Aorta (tissue), 5 donors: Measurements from ENCODE around the gene DCAF8. TPM values are rescaled to one million over a fixed set of nuclear protein-coding genes. Genes with fewer than 3 reads are reported as not detected.

Experiments used
- ATAC-seq: fragments of 200-7000 bp; cut with Tn5 transposase; one replicate; pipeline ENCODE4 v1.9.1; 2022; ENCODE audit warnings: moderate library complexity; ENCODE audit not compliant: low FRiP score
- DNase-seq, 2 donors: peaks; one replicate each; pipeline ENCODE4 v3.0.0-alpha.2; 2020
- H3K27ac ChIP-seq, 2 donors: one replicate each; pipeline ENCODE4 v1.5.1; 2013; ENCODE audit warnings: low read length in 2 of 2, mild to moderate bottlenecking in 2 of 2, moderate library complexity in 2 of 2, control low read depth in 1 of 2, inconsistent platforms in 1 of 2, low read depth in 1 of 2
- H3K27me3 ChIP-seq, 2 donors: one replicate each; pipeline ENCODE4 v1.6.1; 2013; ENCODE audit warnings: control low read depth in 1 of 2, low read length in 1 of 2, mild to moderate bottlenecking in 1 of 2, moderate library complexity in 1 of 2; ENCODE audit not compliant: insufficient read depth in 2 of 2, control insufficient read depth in 1 of 2
- H3K36me3 ChIP-seq, 2 donors: one replicate each; pipeline ENCODE4 v1.6.1; 2013; ENCODE audit warnings: control low read depth in 1 of 2, low read length in 1 of 2, mild to moderate bottlenecking in 1 of 2; ENCODE audit not compliant: insufficient read depth in 2 of 2, control insufficient read depth in 1 of 2
- H3K4me1 ChIP-seq, 2 donors: one replicate each; pipeline ENCODE4 v1.6.1; 2013; ENCODE audit warnings: low read length in 2 of 2, control low read depth in 1 of 2, mild to moderate bottlenecking in 1 of 2, moderate library complexity in 1 of 2; ENCODE audit not compliant: insufficient read depth in 2 of 2, control insufficient read depth in 1 of 2
- H3K4me3 ChIP-seq, 2 donors: one replicate each; pipeline ENCODE4 v1.5.1; 2013; ENCODE audit warnings: low read length in 2 of 2, control low read depth in 1 of 2, mild to moderate bottlenecking in 1 of 2
- H3K9me3 ChIP-seq: one replicate; pipeline ENCODE4 v1.6.1; 2013; ENCODE audit warnings: mild to moderate bottlenecking, low read length; ENCODE audit not compliant: control insufficient read depth
- WGBS, 2 donors: extraction: QIAGEN DNeasy Blood & Tissue Kit; methylation state at CpG; one replicate each; pipeline ENCODE4 v1.1.7; 2013; 5-methylcytosine and 5-hydroxymethylcytosine counted together
- intact Hi-C, 2 donors: fragments of 100-400 bp; cut with DNase I; formaldehyde crosslinking; loops; one replicate each; pipeline versions ENCODE4 v1.14.2 to v1.15.0; 2022
- polyA plus RNA-seq, 2 donors: library from polyadenylated mRNA; stranded (reverse); fragments of 200-250 nt; gene quantifications; one replicate each; pipeline ENCODE4 v1.2.3, GENCODE V29; 2013
- total RNA-seq, 2 donors: library from RNA; stranded (reverse); fragmentation: NEBNext Ultra II Directional; extraction: Animal tissue kit (Norgen Biotek cat#: 25700); gene quantifications; one replicate each; pipeline ENCODE4 v1.2.1, GENCODE V29; 2021
- donor health status: healthy with polysubstance abuse.
- donor health status: Bipolar disorder and iron deficiency.
- donor health status: DM: no; HTN: no; CAD: no.
- donor health status: DM: no; HTN: no; CAD: no.
- donor health status: DM: yes; HTN: yes; CAD: no.

DCAF8 gene
- total and polyA plus RNA-seq, 4 donors = 39.2 to 152 (median 131) TPM

DNA sequence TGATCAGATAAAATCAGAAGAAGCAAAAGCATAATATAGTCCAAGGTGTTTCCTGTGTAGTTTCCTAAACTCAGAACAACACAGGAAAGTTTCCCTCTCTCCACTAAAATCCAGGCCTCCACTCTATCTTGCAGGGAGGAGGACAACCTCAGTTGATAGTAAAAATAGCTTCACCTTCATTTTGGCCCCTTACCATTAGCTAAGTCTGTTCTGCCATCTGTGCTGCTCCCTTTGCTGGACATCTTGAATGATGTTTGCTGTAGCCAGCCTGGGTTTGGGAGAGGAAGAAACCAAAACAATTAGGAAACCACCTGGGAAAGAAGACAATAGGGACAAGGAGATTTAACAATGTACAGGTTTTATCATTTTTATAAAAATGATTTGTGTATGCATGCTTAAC, 18.6 kb downstream of the DCAF8 start:
- intact Hi-C loops = no loop called here
- ATAC-seq = no peak
- no peak for DNase-seq
- Histone ChIP-seq H3K36me3 (peaks cover under 1 to 2% of the 10 kb centered on the region in 2 donors), H3K9me3 (no peaks in the 10 kb centered on the region), H3K4me1 (peaks cover 0 to 3% of the 10 kb centered on the region in 2 donors), H3K27me3 (no peaks in the 10 kb centered on the region), H3K4me3 (no peak overlapping the region), H3K27ac (peak overlapping the region in 1 of 2 donors; percentile 42)

DNA sequence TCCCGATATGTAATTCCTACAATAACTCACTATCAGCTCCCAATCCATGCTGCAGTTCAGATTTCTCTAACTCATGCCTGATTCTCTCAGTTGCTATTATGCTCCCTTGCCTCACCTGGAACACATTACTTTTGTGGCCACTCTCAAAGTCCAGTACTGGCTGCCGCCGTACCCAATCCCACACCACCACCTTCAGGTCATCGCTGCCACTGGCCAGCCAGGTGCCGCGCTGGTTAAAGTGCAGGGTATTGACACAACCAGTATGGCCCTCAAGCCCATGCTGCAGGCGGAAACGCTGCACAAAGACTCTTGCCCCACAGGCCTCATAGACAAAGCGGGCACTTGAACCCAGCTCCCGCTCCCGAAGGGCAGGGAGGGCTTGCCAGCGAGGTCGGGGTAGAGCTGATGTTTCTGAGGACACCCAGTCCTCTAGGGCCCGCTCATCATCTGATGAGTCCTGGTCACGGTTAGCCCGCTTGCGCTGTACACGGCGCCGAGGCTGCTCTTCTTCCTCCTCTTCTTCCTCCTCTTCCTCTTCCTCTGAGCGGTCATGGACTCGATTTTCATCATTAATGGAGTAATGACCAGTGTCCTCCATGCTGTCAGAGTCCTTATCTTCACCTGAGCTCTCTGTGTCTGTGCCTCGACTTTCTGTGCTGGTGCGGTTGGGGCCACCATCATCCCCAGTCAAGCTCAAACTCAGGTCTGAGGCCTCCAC, 22.6 kb downstream of the DCAF8 start:
- ATAC-seq (no peak), DNase-seq (no peak)
- intact Hi-C loops = no loop called here
- Histone ChIP-seq H3K27me3 (no peaks in the 10 kb centered on the region), H3K4me1 (no peaks in the 10 kb centered on the region), H3K9me3 (no peaks in the 10 kb centered on the region), H3K4me3 (no peak overlapping the region), H3K36me3 (peaks cover 3 to 9% of the 10 kb centered on the region in 2 donors), H3K27ac (no peak overlapping the region)
- 94 to 95% methylated on average over 24 of the region's 24 CpGs for WGBS, 2 donors

DNA sequence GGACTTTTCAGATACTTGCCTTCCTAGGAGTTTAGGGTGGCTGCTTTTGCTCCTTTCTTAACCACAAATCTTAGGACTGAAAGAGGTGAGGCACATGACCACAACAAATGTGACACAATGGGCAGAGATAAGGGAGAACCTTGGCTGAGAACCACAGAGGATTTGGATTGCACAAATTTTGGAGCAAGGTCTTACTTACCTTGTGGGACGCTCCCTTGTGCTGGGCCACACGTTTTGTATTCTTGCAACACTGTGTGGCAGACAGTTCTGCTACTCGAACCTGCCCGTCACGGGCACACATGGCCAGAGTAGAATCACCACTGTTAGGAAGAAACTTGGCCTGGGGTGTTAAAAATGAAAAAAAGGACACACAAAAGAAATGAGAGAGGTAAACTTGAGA, 23.9 kb downstream of the DCAF8 start:
- Histone ChIP-seq H3K27ac (no peak overlapping the region), H3K4me1 (no peaks in the 10 kb centered on the region), H3K27me3 (no peaks in the 10 kb centered on the region), H3K9me3 (no peaks in the 10 kb centered on the region), H3K36me3 (peaks cover 3 to 9% of the 10 kb centered on the region in 2 donors), H3K4me3 (no peak overlapping the region)
- ATAC-seq (no peak), DNase-seq (no peak)
- 84 to 88% methylated on average over 5 of the region's 5 CpGs for WGBS, 2 donors
- intact Hi-C loops = no loop called here

DNA sequence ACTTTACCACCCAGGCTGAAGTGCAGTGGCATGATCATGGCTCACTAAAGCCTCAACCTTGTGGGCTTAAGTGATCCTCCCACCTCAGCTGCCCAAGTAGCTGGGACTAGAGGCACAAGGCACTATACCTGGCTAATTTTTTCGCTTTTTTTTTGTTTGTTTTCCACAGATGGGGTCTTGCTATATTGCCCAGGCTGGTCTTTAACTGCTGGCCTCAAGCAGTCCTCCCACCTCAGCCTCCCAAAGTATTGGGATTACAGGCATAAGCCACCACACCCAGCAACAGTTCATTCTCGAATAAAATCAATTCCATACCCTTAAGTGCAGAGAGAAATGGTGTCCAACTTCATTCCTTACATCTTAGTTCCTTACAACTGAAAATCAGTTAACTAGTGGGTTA, 24.8 kb downstream of the DCAF8 start:
- Histone ChIP-seq H3K27ac (no peak overlapping the region), H3K36me3 (peaks cover 3 to 9% of the 10 kb centered on the region in 2 donors), H3K4me3 (no peak overlapping the region), H3K9me3 (no peaks in the 10 kb centered on the region), H3K4me1 (no peaks in the 10 kb centered on the region), H3K27me3 (no peaks in the 10 kb centered on the region)
- DNase-seq (no peak), ATAC-seq (no peak)
- 94 to 96% methylated on average over 2 of the region's 2 CpGs for WGBS, 2 donors
- intact Hi-C loops = no loop called here

DNA sequence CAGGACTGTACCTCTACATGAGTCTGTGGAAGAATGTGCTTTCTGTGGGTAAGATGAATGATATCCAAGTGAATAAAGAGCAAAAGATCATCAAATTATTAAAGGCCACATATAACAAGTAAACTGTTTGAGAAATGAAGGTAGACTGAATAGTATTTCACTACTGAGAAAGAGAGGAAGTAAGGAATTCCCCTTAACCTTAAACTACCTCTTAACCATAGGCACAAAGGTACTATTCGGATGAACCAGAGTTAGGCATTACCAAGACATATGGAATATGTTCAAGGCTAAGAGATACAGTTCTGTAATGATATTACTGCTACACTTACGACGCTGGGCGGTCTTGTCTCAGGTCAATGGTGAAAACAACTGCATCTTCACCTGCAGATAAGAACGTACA, 25.5 kb downstream of the DCAF8 start:
- H3K4me1 ChIP-seq = no peaks in the 10 kb centered on the region
- no peaks in the 10 kb centered on the region for H3K27me3 ChIP-seq
- H3K4me3 ChIP-seq = no peak overlapping the region
- 85 to 86% methylated on average over 5 of the region's 5 CpGs for WGBS, 2 donors
- no peak for ATAC-seq
- peaks cover 3 to 9% of the 10 kb centered on the region in 2 donors for H3K36me3 ChIP-seq
- DNase-seq = no peak
- intact Hi-C loops = no loop called here
- H3K9me3 ChIP-seq = no peaks in the 10 kb centered on the region
- no peak overlapping the region for H3K27ac ChIP-seq

DNA sequence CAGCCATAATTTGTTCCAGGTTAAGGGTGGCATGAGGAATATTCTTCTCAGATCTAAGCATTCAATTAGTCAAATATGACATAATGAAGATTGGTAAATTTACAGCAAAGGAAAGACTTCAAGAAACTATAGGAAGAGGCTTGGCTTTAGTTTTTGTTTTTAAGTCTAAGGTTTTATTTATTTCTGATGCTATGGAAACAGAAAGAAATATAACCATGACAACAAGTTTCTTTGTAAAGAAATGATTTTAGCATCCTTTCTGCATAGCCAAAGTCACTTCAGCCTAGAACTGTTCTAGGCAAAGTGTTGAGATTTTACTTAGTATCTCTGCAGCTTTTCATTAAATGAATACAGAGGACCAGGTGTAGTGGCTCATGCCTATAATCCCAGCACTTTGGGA, 29.4 kb downstream of the DCAF8 start:
- no peak overlapping the region for H3K27ac ChIP-seq
- intact Hi-C loops = no loop called here
- H3K9me3 ChIP-seq = no peaks in the 10 kb centered on the region
- H3K36me3 ChIP-seq = peaks cover 0 to 1% of the 10 kb centered on the region in 2 donors
- no peaks in the 10 kb centered on the region for H3K4me1 ChIP-seq
- H3K27me3 ChIP-seq = no peaks in the 10 kb centered on the region
- H3K4me3 ChIP-seq = no peak overlapping the region
- ATAC-seq (no peak), DNase-seq (no peak)

DNA sequence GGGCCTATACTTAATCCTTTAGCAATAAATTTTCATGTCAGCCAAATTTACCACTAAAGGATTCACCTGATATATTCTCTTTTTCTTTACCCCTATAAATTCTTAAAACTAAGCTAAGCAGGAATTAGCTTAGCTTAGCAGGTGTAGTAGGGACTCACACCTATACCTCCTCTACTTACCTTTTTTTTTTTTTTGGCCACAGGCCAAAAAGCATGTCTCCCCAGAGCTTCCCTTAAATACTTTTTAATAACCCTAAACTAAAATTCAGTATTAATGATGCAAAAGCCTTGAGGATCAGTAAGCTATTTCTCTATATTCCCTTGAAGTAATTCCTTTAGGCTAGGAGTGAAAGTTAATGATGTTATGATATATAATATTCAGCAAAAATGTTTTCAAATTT, 33.9 kb downstream of the DCAF8 start:
- ATAC-seq = no peak
- intact Hi-C loops = no loop called here
- no peak overlapping the region for H3K27ac ChIP-seq
- no peaks in the 10 kb centered on the region for H3K27me3 ChIP-seq
- H3K4me1 ChIP-seq = no peaks in the 10 kb centered on the region
- no peak for DNase-seq
- H3K9me3 ChIP-seq = no peaks in the 10 kb centered on the region
- no peak overlapping the region for H3K4me3 ChIP-seq
- H3K36me3 ChIP-seq = peaks cover 3 to 8% of the 10 kb centered on the region in 2 donors

DNA sequence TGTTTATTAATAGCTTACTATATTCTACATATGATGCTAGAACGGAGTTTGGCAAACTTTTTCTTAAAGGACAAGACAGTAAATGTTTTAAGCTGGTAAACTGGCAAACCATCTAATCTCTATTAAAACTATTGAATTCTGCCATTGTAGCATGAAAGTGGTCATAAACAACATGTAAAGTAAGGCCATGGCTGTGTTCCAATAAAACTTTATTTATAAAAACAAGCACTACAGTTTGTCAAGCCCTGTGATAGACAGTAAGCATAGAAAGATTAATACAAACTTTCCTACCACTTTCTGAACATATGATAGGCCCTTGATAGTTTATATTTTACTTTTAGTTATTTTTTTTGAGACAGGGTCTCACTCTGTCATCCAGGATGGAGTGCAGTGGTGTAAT, 34.8 kb downstream of the DCAF8 start:
- DNase-seq (no peak), ATAC-seq (no peak)
- H3K27me3 ChIP-seq = no peaks in the 10 kb centered on the region
- intact Hi-C loops = no loop called here
- no peak overlapping the region for H3K27ac ChIP-seq
- no peaks in the 10 kb centered on the region for H3K4me1 ChIP-seq
- H3K9me3 ChIP-seq = no peaks in the 10 kb centered on the region
- no peak overlapping the region for H3K4me3 ChIP-seq
- peaks cover 3 to 12% of the 10 kb centered on the region in 2 donors for H3K36me3 ChIP-seq
- 91 to 93% methylated on average over 1 of the region's 1 CpG for WGBS, 2 donors

DNA sequence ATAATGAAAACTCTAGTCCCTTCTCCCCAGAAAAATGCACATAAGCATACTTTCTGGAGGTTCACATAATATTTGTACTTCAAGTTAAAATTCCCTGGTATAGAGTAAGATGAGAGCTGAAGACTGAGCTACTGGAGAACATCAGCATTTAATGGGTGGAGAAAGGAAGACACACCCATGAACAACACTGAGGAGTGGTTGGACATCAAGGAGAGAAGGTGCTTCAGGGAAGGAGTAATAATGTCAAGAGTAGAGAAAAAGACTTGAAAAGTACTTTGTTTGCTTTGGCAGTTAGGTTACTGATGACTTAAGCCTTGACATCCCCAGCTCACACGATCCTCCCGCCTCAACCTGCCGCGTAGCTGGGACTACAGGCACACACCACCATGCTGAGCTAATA, 35.3 kb downstream of the DCAF8 start:
- Histone ChIP-seq H3K4me3 (no peak overlapping the region), H3K27ac (no peak overlapping the region), H3K9me3 (no peaks in the 10 kb centered on the region), H3K36me3 (peaks cover 3 to 14% of the 10 kb centered on the region in 2 donors), H3K4me1 (no peaks in the 10 kb centered on the region), H3K27me3 (no peaks in the 10 kb centered on the region)
- DNase-seq (no peak), ATAC-seq (no peak)
- intact Hi-C loops = no loop called here
- WGBS, 2 donors = 39 to 45% methylated on average over 4 of the region's 4 CpGs
